HepG2 (cell line): ENCODE results near the gene SLC43A1. TPM values are rescaled to one million over a fixed set of nuclear protein-coding genes. Genes with fewer than 3 reads are reported as not detected.

Experiments used
- ARID4A ChIP-seq: sonication (generic); formaldehyde crosslinking; IDR thresholded peaks from 2 replicates; pipeline ENCODE4 v1.5.0; 2020; ENCODE audit warnings: mild to moderate bottlenecking, missing genetic modification reagents, borderline replicate concordance
- ATF3 ChIP-seq: sonication (generic); formaldehyde crosslinking; IDR thresholded peaks from 2 replicates; pipeline ENCODE4 v1.4.0; 2020; ENCODE audit warnings: missing genetic modification reagents
- GFI1 ChIP-seq: sonication (generic); formaldehyde crosslinking; IDR thresholded peaks from 2 replicates; pipeline ENCODE4 v1.5.0; 2020; ENCODE audit warnings: missing genetic modification reagents, mild to moderate bottlenecking, borderline replicate concordance
- MEF2D ChIP-seq: sonication (generic); formaldehyde crosslinking; IDR thresholded peaks from 2 replicates; pipeline ENCODE4 v1.5.1; 2020; ENCODE audit warnings: mild to moderate bottlenecking, missing genetic modification reagents
- MXD4 ChIP-seq: IDR thresholded peaks from 2 replicates; pipeline ENCODE4 v1.6.1; 2016; ENCODE audit warnings: mild to moderate bottlenecking, missing biosample characterization, missing genetic modification reagents
- NKX3-1 ChIP-seq: sonication (generic); formaldehyde crosslinking; IDR thresholded peaks from 2 replicates; pipeline ENCODE4 v1.5.0; 2020; ENCODE audit warnings: missing genetic modification reagents
- NRL ChIP-seq: sonication (generic); formaldehyde crosslinking; IDR thresholded peaks from 2 replicates; pipeline ENCODE4 v1.5.0; 2020; ENCODE audit warnings: missing genetic modification reagents, mild to moderate bottlenecking, moderate library complexity, borderline replicate concordance
- SNAPC5 ChIP-seq: sonication (generic); formaldehyde crosslinking; IDR thresholded peaks from 2 replicates; pipeline ENCODE4 v1.8.1; 2023; ENCODE audit warnings: mild to moderate bottlenecking, missing genetic modification reagents, borderline replicate concordance
- SRF ChIP-seq: IDR thresholded peaks from 2 replicates; pipeline ENCODE4 v1.6.1; 2011; ENCODE audit warnings: mild to moderate bottlenecking, low read depth, low read length, moderate library complexity
- TBX2 ChIP-seq: sonication (generic); formaldehyde crosslinking; IDR thresholded peaks from 2 replicates; pipeline ENCODE4 v1.5.0; 2020; ENCODE audit warnings: missing genetic modification reagents, mild to moderate bottlenecking, borderline replicate concordance
- ZBTB3 ChIP-seq: sonication (generic); formaldehyde crosslinking; IDR thresholded peaks from 2 replicates; pipeline ENCODE4 v1.4.0; 2020; ENCODE audit warnings: low read depth, mild to moderate bottlenecking, moderate library complexity, missing genetic modification reagents, borderline replicate concordance
- ZNF326 ChIP-seq: sonication (generic); formaldehyde crosslinking; IDR thresholded peaks from 2 replicates; pipeline ENCODE4 v1.4.0; 2020; ENCODE audit warnings: missing genetic modification reagents, borderline replicate concordance
- ZNF766 ChIP-seq: sonication (generic); formaldehyde crosslinking; IDR thresholded peaks from 2 replicates; pipeline ENCODE4 v1.5.0; 2020; ENCODE audit warnings: missing genetic modification reagents, borderline replicate concordance
- ZSCAN9 ChIP-seq: IDR thresholded peaks from 2 replicates; pipeline ENCODE4 v1.6.1; 2016; ENCODE audit warnings: borderline replicate concordance
- polyA plus RNA-seq, 8 experiments: library from polyadenylated mRNA; depleted of rRNA in 3 of 8; stranded (reverse) in 7 of 8; unstranded in 1 of 8; fragments of >200 nt; fragmentation: Illumina TruSeq in 4 of 8; extraction: Trizol in 4 of 8; gene quantifications; 2 replicates each; pipeline versions ENCODE4 v1.2.1 to v1.2.3, GENCODE V29; 2011 to 2016; ENCODE audit warnings: low read depth in 4 of 8, missing spikeins in 1 of 8, mixed read lengths in 1 of 8; ENCODE audit not compliant: insufficient read depth in 1 of 8
- total RNA-seq, 5 experiments: library from RNA; depleted of rRNA; stranded (reverse); fragments of >200 nt; fragmentation: Illumina TruSeq; extraction: Trizol; gene quantifications; 2 replicates each; pipeline ENCODE4 v1.2.3, GENCODE V29; 2016; ENCODE audit warnings: low read depth in 1 of 5
- TF ChIP-seq, protein P1 (sequence below): sonication (generic); formaldehyde crosslinking; IDR thresholded peaks from 2 replicates; pipeline ENCODE4 v1.5.0; 2020; ENCODE audit warnings: missing genetic modification reagents
- TF ChIP-seq, protein P2 (sequence below): sonication (generic); formaldehyde crosslinking; IDR thresholded peaks from 2 replicates; pipeline ENCODE4 v1.8.0; 2022; ENCODE audit warnings: mild to moderate bottlenecking, missing genetic modification reagents
- TF ChIP-seq, protein P3 (sequence below): IDR thresholded peaks from 2 replicates; pipeline ENCODE4 v1.6.1; 2012; ENCODE audit warnings: low read depth, low read length, improper control_type of control experiment
- TF ChIP-seq, protein P4 (sequence below): sonication (generic); formaldehyde crosslinking; IDR thresholded peaks from 2 replicates; pipeline ENCODE4 v1.8.0; 2022; ENCODE audit warnings: mild to moderate bottlenecking, missing genetic modification reagents, moderate library complexity

The SLC43A1 gene
- total and polyA plus RNA-seq, 2 of the 13 experiments (the other 11 are each of a cell fraction or from before 2014, with no cell fraction given), result 72.3 to 87.6 TPM

DNA sequence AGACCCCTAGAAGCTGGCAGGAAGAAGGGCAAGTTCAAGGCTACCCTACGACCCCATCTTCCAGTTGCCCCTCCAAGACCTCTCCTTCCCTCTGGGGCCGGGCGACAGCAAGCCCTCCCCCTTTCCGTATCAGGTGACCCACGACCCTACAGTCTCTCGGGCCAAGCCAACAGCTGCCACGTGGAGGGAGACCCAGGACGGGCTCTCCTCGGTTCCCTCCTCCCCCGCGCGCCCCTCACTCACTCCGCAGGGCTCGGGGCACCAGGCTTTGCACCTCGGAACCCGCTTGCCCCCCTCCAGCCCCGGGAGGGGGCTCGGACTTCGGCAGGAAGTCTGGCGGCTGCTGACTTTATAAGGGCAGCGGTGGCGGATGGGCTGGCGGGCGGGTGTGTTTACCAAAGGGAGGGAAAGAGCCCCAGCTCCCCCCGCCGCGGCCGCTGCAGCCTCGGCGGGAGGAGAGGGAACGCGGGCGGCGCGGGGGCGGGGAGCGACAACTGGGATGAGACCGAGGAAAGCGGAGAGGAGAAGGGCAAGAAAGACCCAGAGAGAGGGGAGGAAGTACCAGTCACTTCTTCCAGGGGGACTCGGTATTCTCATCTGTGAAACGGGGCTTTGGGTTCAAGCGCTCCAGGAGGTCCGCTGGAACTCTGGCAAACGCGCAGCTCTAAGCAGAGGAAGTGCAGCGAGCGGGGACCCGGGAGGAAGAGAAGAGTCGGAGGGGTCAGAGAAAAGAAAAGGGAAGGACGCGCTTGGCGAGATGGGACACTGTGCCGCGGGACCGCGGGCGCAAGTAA lies 767 bp downstream of the SLC43A1 start (continued):
- TF ChIP-seq NRL (CRISPR knock-in tag) (peak; percentile 58; the same call in 1 of the 2 replicates), MEF2D (CRISPR knock-in tag) (peak; percentile 31; the same call in 1 of the 2 replicates), ZSCAN9 (CRISPR knock-in tag) (peak; percentile 21; the same call in 1 of the 2 replicates), MXD4 (peak; percentile 79), ATF3 (no peak), ZBTB3 (CRISPR knock-in tag) (0 out of 2 replicates have a peak, but pooled peaks have one; percentile 32), GFI1 (CRISPR knock-in tag) (no peak), ZNF326 (no peak), SRF (peak; percentile 91), ZNF766 (CRISPR knock-in tag) (peak; percentile 47; the same call in 1 of the 2 replicates), ARID4A (CRISPR knock-in tag) (peak; percentile 67; the same call in 1 of the 2 replicates), SNAPC5 (CRISPR knock-in tag) (0 out of 2 replicates have a peak, but pooled peaks have one; percentile 5), NKX3-1 (CRISPR knock-in tag) (no peak; the same call in 1 of the 2 replicates), TBX2 (CRISPR knock-in tag) (peak; percentile 17; the same call in 1 of the 2 replicates)
- TF ChIP-seq, protein P1, sequence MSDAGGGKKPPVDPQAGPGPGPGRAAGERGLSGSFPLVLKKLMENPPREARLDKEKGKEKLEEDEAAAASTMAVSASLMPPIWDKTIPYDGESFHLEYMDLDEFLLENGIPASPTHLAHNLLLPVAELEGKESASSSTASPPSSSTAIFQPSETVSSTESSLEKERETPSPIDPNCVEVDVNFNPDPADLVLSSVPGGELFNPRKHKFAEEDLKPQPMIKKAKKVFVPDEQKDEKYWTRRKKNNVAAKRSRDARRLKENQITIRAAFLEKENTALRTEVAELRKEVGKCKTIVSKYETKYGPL (CRISPR knock-in tag), result no peak
- TF ChIP-seq, protein P2, sequence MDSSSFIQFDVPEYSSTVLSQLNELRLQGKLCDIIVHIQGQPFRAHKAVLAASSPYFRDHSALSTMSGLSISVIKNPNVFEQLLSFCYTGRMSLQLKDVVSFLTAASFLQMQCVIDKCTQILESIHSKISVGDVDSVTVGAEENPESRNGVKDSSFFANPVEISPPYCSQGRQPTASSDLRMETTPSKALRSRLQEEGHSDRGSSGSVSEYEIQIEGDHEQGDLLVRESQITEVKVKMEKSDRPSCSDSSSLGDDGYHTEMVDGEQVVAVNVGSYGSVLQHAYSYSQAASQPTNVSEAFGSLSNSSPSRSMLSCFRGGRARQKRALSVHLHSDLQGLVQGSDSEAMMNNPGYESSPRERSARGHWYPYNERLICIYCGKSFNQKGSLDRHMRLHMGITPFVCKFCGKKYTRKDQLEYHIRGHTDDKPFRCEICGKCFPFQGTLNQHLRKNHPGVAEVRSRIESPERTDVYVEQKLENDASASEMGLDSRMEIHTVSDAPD (CRISPR knock-in tag), result 0 out of 2 replicates have a peak, but pooled peaks have one; percentile 16
- TF ChIP-seq, protein P3, sequence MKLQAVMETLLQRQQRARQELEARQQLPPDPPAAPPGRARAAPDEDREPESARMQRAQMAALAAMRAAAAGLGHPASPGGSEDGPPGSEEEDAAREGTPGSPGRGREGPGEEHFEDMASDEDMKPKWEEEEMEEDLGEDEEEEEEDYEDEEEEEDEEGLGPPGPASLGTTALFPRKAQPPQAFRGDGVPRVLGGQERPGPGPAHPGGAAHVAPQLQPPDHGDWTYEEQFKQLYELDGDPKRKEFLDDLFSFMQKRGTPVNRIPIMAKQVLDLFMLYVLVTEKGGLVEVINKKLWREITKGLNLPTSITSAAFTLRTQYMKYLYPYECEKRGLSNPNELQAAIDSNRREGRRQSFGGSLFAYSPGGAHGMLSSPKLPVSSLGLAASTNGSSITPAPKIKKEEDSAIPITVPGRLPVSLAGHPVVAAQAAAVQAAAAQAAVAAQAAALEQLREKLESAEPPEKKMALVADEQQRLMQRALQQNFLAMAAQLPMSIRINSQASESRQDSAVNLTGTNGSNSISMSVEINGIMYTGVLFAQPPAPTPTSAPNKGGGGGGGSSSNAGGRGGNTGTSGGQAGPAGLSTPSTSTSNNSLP, result no peak
- TF ChIP-seq, protein P4, sequence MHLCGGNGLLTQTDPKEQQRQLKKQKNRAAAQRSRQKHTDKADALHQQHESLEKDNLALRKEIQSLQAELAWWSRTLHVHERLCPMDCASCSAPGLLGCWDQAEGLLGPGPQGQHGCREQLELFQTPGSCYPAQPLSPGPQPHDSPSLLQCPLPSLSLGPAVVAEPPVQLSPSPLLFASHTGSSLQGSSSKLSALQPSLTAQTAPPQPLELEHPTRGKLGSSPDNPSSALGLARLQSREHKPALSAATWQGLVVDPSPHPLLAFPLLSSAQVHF (CRISPR knock-in tag), result no peak
